Skeletal muscle tissue (tissue), 4 donors: ENCODE data around the gene TRAF1. TPM values are rescaled to one million over a fixed set of nuclear protein-coding genes. Genes with fewer than 3 reads are reported as not detected.

Source experiments
- H3K27ac ChIP-seq: one replicate; pipeline ENCODE4 v1.7.0; 2013; ENCODE audit warnings: mild to moderate bottlenecking, low read depth, low read length, inconsistent platforms
- H3K27me3 ChIP-seq, 3 donors: one replicate each; pipeline ENCODE4 v1.7.0; 2013; ENCODE audit warnings: low read length in 3 of 3; ENCODE audit not compliant: control insufficient read depth in 3 of 3, insufficient read depth in 3 of 3
- H3K36me3 ChIP-seq, 3 donors: one replicate each; pipeline ENCODE4 v1.7.0; 2013; ENCODE audit warnings: low read length in 3 of 3; ENCODE audit not compliant: control insufficient read depth in 3 of 3, insufficient read depth in 3 of 3
- H3K4me1 ChIP-seq, 3 donors: one replicate each; pipeline ENCODE4 v1.7.0; 2013; ENCODE audit warnings: low read length in 3 of 3, mild to moderate bottlenecking in 3 of 3; ENCODE audit not compliant: control insufficient read depth in 3 of 3, insufficient read depth in 3 of 3
- H3K4me3 ChIP-seq, 3 donors: one replicate each; pipeline ENCODE4 v1.7.0; 2013; ENCODE audit warnings: low read length in 3 of 3
- H3K9ac ChIP-seq, 3 donors: one replicate each; pipeline ENCODE4 v1.7.0; 2013; ENCODE audit warnings: low read length in 3 of 3, mild to moderate bottlenecking in 3 of 3, moderate library complexity in 2 of 3, low read depth in 1 of 3
- H3K9me3 ChIP-seq, 3 donors: one replicate each; pipeline ENCODE4 v1.7.0; 2013; ENCODE audit warnings: low read length in 3 of 3; ENCODE audit not compliant: control insufficient read depth in 3 of 3
- total RNA-seq: library from RNA; depleted of rRNA; stranded (reverse); fragments of >200 nt; gene quantifications from one replicate; pipeline ENCODE4 v1.2.3, GENCODE V29; 2014
- donor health status: Osteomylitis.

The TRAF1 gene
- total RNA-seq, 1 donor from 2014 or later, result 2.1 TPM

- Histone ChIP-seq H3K36me3 (peaks cover 27 to 35% (median 28%) of the 10 kb centered on the region in 3 donors), H3K27me3 (no peaks in the 10 kb centered on the region), H3K9me3 (no peaks in the 10 kb centered on the region), H3K9ac (peak overlapping the region in 1 of 3 donors; percentile 33), H3K4me1 (peaks cover 9 to 21% (median 11%) of the 10 kb centered on the region in 3 donors), H3K27ac (no peak overlapping the region), H3K4me3 (no peak overlapping the region)
Measured at GRCh38 chr9:120865176-120865575, 61.4 kb downstream of the TRAF1 start.

GRCh38 chr9:120864719-120865118 lies 61.9 kb downstream of the TRAF1 start:
- Histone ChIP-seq H3K4me1 (peaks cover 9 to 19% (median 11%) of the 10 kb centered on the region in 3 donors), H3K36me3 (peaks cover 30 to 38% (median 33%) of the 10 kb centered on the region in 3 donors), H3K4me3 (no peak overlapping the region), H3K27me3 (no peaks in the 10 kb centered on the region), H3K27ac (no peak overlapping the region), H3K9ac (no peak overlapping the region), H3K9me3 (no peaks in the 10 kb centered on the region)

- no peaks in the 10 kb centered on the region for H3K9me3 ChIP-seq
- H3K9ac ChIP-seq, result no peak overlapping the region
- no peak overlapping the region for H3K4me3 ChIP-seq
- H3K27me3 ChIP-seq, result no peaks in the 10 kb centered on the region
- H3K27ac ChIP-seq, result no peak overlapping the region
- peaks cover 7 to 13% (median 9%) of the 10 kb centered on the region in 3 donors for H3K4me1 ChIP-seq
- H3K36me3 ChIP-seq, result peaks cover 31 to 43% (median 35%) of the 10 kb centered on the region in 3 donors
Measured at GRCh38 chr9:120863833-120864232, 62.8 kb downstream of the TRAF1 start.

- Histone ChIP-seq H3K27me3 (no peaks in the 10 kb centered on the region), H3K36me3 (peaks cover 40 to 50% (median 45%) of the 10 kb centered on the region in 3 donors), H3K4me1 (peaks cover 4 to 7% (median 4%) of the 10 kb centered on the region in 3 donors), H3K27ac (no peak overlapping the region), H3K4me3 (no peak overlapping the region), H3K9ac (no peak overlapping the region), H3K9me3 (no peaks in the 10 kb centered on the region)
Measured at GRCh38 chr9:120862452-120862851, 64.1 kb downstream of the TRAF1 start.

GRCh38 chr9:120861935-120862334 lies 64.7 kb downstream of the TRAF1 start:
- peaks cover 41 to 54% (median 48%) of the 10 kb centered on the region in 3 donors for H3K36me3 ChIP-seq
- no peak overlapping the region for H3K4me3 ChIP-seq
- H3K9me3 ChIP-seq, result no peaks in the 10 kb centered on the region
- no peak overlapping the region for H3K9ac ChIP-seq
- peaks cover 4 to 7% (median 4%) of the 10 kb centered on the region in 3 donors for H3K4me1 ChIP-seq
- H3K27ac ChIP-seq, result no peak overlapping the region
- H3K27me3 ChIP-seq, result no peaks in the 10 kb centered on the region

GRCh38 chr9:120860083-120860482 lies 66.5 kb downstream of the TRAF1 start:
- Histone ChIP-seq H3K4me3 (no peak overlapping the region), H3K27ac (no peak overlapping the region), H3K4me1 (peaks cover 0 to under 1% (median 0%) of the 10 kb centered on the region in 3 donors), H3K9ac (no peak overlapping the region), H3K9me3 (no peaks in the 10 kb centered on the region), H3K27me3 (no peaks in the 10 kb centered on the region), H3K36me3 (peaks cover 34 to 48% (median 47%) of the 10 kb centered on the region in 3 donors)

- peaks cover 34 to 48% (median 47%) of the 10 kb centered on the region in 3 donors for H3K36me3 ChIP-seq
Measured at GRCh38 chr9:120859361-120859760, 67.2 kb downstream of the TRAF1 start.

GRCh38 chr9:120857902-120858301 lies 68.7 kb downstream of the TRAF1 start:
- Histone ChIP-seq H3K27ac (no peak overlapping the region), H3K36me3 (peaks cover 31 to 42% (median 40%) of the 10 kb centered on the region in 3 donors)

More at GRCh38 chr9:120859361-120859760, 67.2 kb downstream of the TRAF1 start:
- H3K27me3 ChIP-seq, result no peaks in the 10 kb centered on the region
- H3K4me3 ChIP-seq, result no peak overlapping the region
- H3K27ac ChIP-seq, result no peak overlapping the region
- no peaks in the 10 kb centered on the region for H3K9me3 ChIP-seq
- no peaks in the 10 kb centered on the region for H3K4me1 ChIP-seq
- H3K9ac ChIP-seq, result no peak overlapping the region

GRCh38 chr9:120857481-120857880 lies 69.1 kb downstream of the TRAF1 start:
- no peaks in the 10 kb centered on the region for H3K27me3 ChIP-seq
- no peak overlapping the region for H3K4me3 ChIP-seq
- no peaks in the 10 kb centered on the region for H3K9me3 ChIP-seq
- peaks cover 32 to 38% (median 37%) of the 10 kb centered on the region in 3 donors for H3K36me3 ChIP-seq
- H3K27ac ChIP-seq, result no peak overlapping the region
- no peaks in the 10 kb centered on the region for H3K4me1 ChIP-seq
- H3K9ac ChIP-seq, result peak overlapping the region in 1 of 3 donors; percentile 16

More at GRCh38 chr9:120857902-120858301, 68.7 kb downstream of the TRAF1 start:
- Histone ChIP-seq H3K4me3 (no peak overlapping the region), H3K9ac (peak overlapping the region in 1 of 3 donors; percentile 16), H3K4me1 (no peaks in the 10 kb centered on the region), H3K27me3 (no peaks in the 10 kb centered on the region), H3K9me3 (no peaks in the 10 kb centered on the region)

GRCh38 chr9:120856700-120857099 lies 69.9 kb downstream of the TRAF1 start:
- Histone ChIP-seq H3K9ac (no peak overlapping the region), H3K27ac (no peak overlapping the region), H3K27me3 (no peaks in the 10 kb centered on the region), H3K4me3 (no peak overlapping the region), H3K4me1 (no peaks in the 10 kb centered on the region), H3K9me3 (no peaks in the 10 kb centered on the region), H3K36me3 (peaks cover 29 to 32% (median 30%) of the 10 kb centered on the region in 3 donors)
